Thyroid gland (tissue), 4 donors: Measurements from ENCODE around the gene ITPR3. TPM values are rescaled to one million over a fixed set of nuclear protein-coding genes. Genes with fewer than 3 reads are reported as not detected.

Experiments
- DNase-seq, 2 donors: peaks; one replicate each; pipeline ENCODE4 v3.0.0-alpha.2; 2019
- H3K27ac ChIP-seq, 3 donors: fragments of 200-600 bp; sonication (generic); 1 replicate in 2 of 3; 2 replicates in 1 of 3; pipeline ENCODE4 v1.5.1; 2016 to 2019; ENCODE audit warnings: mild to moderate bottlenecking in 1 of 3, moderate library complexity in 1 of 3
- H3K27me3 ChIP-seq: fragments of 200-600 bp; sonication (generic); one replicate; pipeline ENCODE4 v1.5.1; 2019
- H3K36me3 ChIP-seq, 2 donors: fragments of 200-600 bp; sonication (generic); one replicate each; pipeline ENCODE4 v1.5.1; 2016 to 2019
- H3K4me1 ChIP-seq, 2 donors: fragments of 200-600 bp; sonication (generic); one replicate each; pipeline ENCODE4 v1.5.1; 2017 to 2019
- H3K4me3 ChIP-seq, 3 donors: fragments of 200-600 bp; sonication (generic); replicated peaks in 1 of 3; 1 replicate in 2 of 3; 2 replicates in 1 of 3; pipeline ENCODE4 v1.5.1; 2016; ENCODE audit warnings: mild to moderate bottlenecking in 1 of 3
- H3K9me3 ChIP-seq: fragments of 200-600 bp; sonication (generic); one replicate; pipeline ENCODE4 v1.5.1; 2017
- POLR2A ChIP-seq, 2 donors: fragments of 450-650 bp; IDR thresholded peaks; one replicate each; pipeline ENCODE4 v1.6.1; 2017; ENCODE audit warnings: antibody characterized with exemption in 2 of 2, mild to moderate bottlenecking in 2 of 2, moderate library complexity in 1 of 2
- WGBS, 2 donors: methylation state at CpG; one replicate each; pipeline ENCODE4 v1.1.5; 2017; 5-methylcytosine and 5-hydroxymethylcytosine counted together
- intact Hi-C: fragments of 100-400 bp; cut with DNase I; formaldehyde crosslinking; loops from one replicate; pipeline ENCODE4 v1.15.1; 2023
- total RNA-seq, 4 donors: library from RNA; depleted of rRNA; stranded (reverse); fragments of >200 nt; gene quantifications; one replicate each; pipeline ENCODE4 v1.2.3, GENCODE V29; 2016
- TF ChIP-seq, protein P1 (sequence below), 6 experiments: fragments of 200-600 bp in 3 of 6; fragments of 450-650 bp in 3 of 6; sonication (generic) in 3 of 6; IDR thresholded peaks; one replicate each; pipeline ENCODE4 v1.5.1; 2016 to 2019; ENCODE audit warnings: antibody characterized with exemption in 6 of 6, mild to moderate bottlenecking in 2 of 6, inconsistent platforms in 1 of 6, moderate library complexity in 1 of 6

ITPR3 gene
- total RNA-seq, 4 donors from 2014 or later = 77.8 to 145 (median 105) TPM

- intact Hi-C loops = no loop called here
- no peaks in the 10 kb centered on the region for H3K27me3 ChIP-seq
- H3K4me1 ChIP-seq = no peaks in the 10 kb centered on the region
- TF ChIP-seq, protein P1, sequence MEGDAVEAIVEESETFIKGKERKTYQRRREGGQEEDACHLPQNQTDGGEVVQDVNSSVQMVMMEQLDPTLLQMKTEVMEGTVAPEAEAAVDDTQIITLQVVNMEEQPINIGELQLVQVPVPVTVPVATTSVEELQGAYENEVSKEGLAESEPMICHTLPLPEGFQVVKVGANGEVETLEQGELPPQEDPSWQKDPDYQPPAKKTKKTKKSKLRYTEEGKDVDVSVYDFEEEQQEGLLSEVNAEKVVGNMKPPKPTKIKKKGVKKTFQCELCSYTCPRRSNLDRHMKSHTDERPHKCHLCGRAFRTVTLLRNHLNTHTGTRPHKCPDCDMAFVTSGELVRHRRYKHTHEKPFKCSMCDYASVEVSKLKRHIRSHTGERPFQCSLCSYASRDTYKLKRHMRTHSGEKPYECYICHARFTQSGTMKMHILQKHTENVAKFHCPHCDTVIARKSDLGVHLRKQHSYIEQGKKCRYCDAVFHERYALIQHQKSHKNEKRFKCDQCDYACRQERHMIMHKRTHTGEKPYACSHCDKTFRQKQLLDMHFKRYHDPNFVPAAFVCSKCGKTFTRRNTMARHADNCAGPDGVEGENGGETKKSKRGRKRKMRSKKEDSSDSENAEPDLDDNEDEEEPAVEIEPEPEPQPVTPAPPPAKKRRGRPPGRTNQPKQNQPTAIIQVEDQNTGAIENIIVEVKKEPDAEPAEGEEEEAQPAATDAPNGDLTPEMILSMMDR (IDR thresholded peaks at IDR 0.05) = no peak
- no peak for TF ChIP-seq POLR2A (IDR thresholded peaks at IDR 0.05)
- H3K27ac ChIP-seq = no peak overlapping the region
- DNase-seq = no peak
- WGBS, 2 donors = 96 to 100% methylated on average over 1 to 7 of the region's 15 CpGs
- no peaks in the 10 kb centered on the region for H3K9me3 ChIP-seq
- H3K36me3 ChIP-seq = peaks cover 87 to 95% of the 10 kb centered on the region in 2 donors
- H3K4me3 ChIP-seq = no peak overlapping the region
Measured at GRCh38 chr6:33683051-33683571, 62.0 kb downstream of the ITPR3 start.

GRCh38 chr6:33683576-33684427 is 62.7 kb downstream of the ITPR3 start:
- Histone ChIP-seq H3K27me3 (no peaks in the 10 kb centered on the region), H3K36me3 (peaks cover 87 to 95% of the 10 kb centered on the region in 2 donors), H3K4me1 (no peaks in the 10 kb centered on the region), H3K27ac (no peak overlapping the region), H3K9me3 (no peaks in the 10 kb centered on the region), H3K4me3 (no peak overlapping the region)
- DNase-seq = no peak
- intact Hi-C loops = no loop called here
- 90 to 92% methylated on average over 8 to 16 of the region's 19 CpGs for WGBS, 2 donors
- TF ChIP-seq POLR2A (IDR thresholded peaks at IDR 0.05) = no peak
- TF ChIP-seq, protein P1 (IDR thresholded peaks at IDR 0.05) = no peak

- intact Hi-C loops = no loop called here
- H3K4me1 ChIP-seq = no peaks in the 10 kb centered on the region
- DNase-seq = no peak
- no peak overlapping the region for H3K4me3 ChIP-seq
- H3K27me3 ChIP-seq = no peaks in the 10 kb centered on the region
- WGBS, 2 donors = 94 to 96% methylated on average over 13 to 14 of the region's 16 CpGs
- TF ChIP-seq POLR2A (IDR thresholded peaks at IDR 0.05) = no peak
- TF ChIP-seq, protein P1 (IDR thresholded peaks at IDR 0.05) = no peak
- no peak overlapping the region for H3K27ac ChIP-seq
- H3K9me3 ChIP-seq = no peaks in the 10 kb centered on the region
- peaks cover 87 to 96% of the 10 kb centered on the region in 2 donors for H3K36me3 ChIP-seq
Measured at GRCh38 chr6:33684428-33684896, 63.3 kb downstream of the ITPR3 start.

GRCh38 chr6:33684983-33685382 is 63.9 kb downstream of the ITPR3 start:
- no peaks in the 10 kb centered on the region for H3K9me3 ChIP-seq
- H3K27me3 ChIP-seq = no peaks in the 10 kb centered on the region
- no peak overlapping the region for H3K27ac ChIP-seq
- H3K4me1 ChIP-seq = no peaks in the 10 kb centered on the region
- no peak for TF ChIP-seq POLR2A (IDR thresholded peaks at IDR 0.05)
- TF ChIP-seq, protein P1 (IDR thresholded peaks at IDR 0.05) = no peak
- H3K4me3 ChIP-seq = no peak overlapping the region
- DNase-seq = no peak
- intact Hi-C loops = loop anchor here (5.0 kb wide), 1 partner anchor 48 kb away; no protein-coding TSS in a partner anchor
- peaks cover 87 to 96% of the 10 kb centered on the region in 2 donors for H3K36me3 ChIP-seq
- WGBS, 2 donors = 96% methylated on average over 6 to 7 of the region's 7 CpGs
